Stimulated activated CD8-positive, alpha-beta memory T cell treated with anti-CD3 and anti-CD28 coated beads, Interleukin-15, amount 100 ng/mL, for 4 hours (primary cell): ENCODE results near the gene HIGD1A.
"Not testable (repeated sequence)": the region's sequence is repeated elsewhere in the genome, so short reads cannot be mapped to it uniquely, and the experiment has no call there.

Experiments
- DNase-seq, 2 donors: peaks; one replicate each; pipeline ENCODE4 v3.0.0-alpha.2; 2020; ENCODE audit warnings: low read depth in 2 of 2

The HIGD1A gene

DNA sequence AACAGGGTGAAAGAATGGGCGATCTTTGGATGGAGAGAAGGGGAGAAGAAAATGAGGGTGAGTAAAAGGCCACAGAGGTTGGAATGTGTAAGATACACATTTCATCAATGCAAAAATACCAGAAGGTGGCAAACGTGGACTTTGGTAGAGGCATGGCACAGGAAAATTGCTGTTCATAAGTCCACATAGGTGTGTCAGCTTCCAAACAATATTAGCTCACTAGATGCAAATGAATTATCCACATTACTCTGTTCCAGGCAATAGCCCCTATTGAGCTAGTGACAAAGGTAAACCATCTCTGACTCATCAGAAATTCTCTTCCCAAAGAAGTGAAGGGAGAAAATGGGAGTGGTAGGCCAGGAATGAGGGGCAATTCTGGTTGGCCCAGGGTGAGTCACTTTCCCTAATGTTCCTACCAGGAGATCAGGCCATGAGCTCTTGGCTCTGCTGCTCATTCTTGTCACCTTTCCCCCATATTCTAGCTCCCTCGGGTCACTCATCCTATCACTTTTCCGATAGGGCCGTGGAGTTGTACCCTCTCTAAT is 24.9 kb upstream of the HIGD1A start:
- DNase-seq, result no peak

- DNase-seq, result no peak
Observed at GRCh38 chr3:42827654-42828053, 23.4 kb upstream of the HIGD1A start.

GRCh38 chr3:42827023-42827422 is 22.7 kb upstream of the HIGD1A start:
- DNase-seq, result no peak

DNA sequence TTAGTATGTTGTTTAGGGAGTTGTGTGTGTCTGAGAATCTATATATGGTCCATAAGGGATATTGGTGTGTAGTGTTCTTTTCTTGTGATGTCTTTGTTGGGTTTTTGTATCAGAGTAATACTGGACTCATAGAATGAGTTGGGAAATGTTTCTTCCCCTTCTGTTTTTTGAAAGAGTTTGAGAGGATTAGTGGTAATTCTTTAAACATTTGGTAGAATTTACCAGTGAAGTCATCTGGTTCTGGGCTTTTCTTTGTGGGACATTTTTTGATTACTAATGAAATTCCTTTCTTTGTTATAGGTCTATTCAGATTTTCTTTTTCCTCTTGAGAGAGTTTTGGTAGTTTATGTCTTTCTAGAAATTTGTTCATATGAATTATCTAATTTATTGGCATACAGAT is 21.9 kb upstream of the HIGD1A start:
- DNase-seq, result no peak

DNA sequence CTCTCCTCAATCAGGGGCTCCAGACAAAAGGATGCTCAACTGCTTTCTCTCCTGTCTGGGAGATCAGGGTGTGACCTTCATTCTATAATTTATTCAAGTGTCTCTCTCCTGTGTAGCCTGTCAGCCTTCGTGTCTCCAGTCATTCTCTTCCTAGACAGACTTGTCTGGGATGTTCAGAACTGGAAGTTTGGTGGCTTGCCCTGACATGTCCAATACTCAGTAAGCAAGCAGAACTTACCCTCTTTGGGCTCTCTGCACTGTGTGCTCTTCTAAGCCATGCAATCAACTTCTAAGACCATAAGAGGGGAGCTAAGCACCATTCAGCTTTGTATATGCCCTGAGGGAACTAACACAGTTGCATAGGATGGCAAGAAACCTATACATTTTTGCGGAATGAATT is 19.1 kb upstream of the HIGD1A start:
- DNase-seq, result no peak

GRCh38 chr3:42822828-42823227 is 18.5 kb upstream of the HIGD1A start:
- DNase-seq, result no peak

DNA sequence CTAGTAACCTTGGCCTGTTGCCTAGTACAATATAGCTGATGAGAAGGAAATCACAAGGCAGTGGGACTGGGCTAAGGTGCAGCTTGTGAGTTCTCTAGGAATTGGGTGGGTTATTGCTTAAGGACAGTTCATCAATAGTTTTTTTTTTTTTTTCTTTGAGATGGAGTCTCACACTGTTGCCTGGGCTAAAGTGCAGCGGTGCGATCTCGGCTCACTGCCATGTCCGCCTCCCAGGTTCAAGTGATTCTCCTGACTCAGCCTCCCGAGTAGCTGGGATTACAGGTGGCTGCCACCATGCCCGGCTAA is 16.4 kb upstream of the HIGD1A start:
- no peak for DNase-seq

DNA sequence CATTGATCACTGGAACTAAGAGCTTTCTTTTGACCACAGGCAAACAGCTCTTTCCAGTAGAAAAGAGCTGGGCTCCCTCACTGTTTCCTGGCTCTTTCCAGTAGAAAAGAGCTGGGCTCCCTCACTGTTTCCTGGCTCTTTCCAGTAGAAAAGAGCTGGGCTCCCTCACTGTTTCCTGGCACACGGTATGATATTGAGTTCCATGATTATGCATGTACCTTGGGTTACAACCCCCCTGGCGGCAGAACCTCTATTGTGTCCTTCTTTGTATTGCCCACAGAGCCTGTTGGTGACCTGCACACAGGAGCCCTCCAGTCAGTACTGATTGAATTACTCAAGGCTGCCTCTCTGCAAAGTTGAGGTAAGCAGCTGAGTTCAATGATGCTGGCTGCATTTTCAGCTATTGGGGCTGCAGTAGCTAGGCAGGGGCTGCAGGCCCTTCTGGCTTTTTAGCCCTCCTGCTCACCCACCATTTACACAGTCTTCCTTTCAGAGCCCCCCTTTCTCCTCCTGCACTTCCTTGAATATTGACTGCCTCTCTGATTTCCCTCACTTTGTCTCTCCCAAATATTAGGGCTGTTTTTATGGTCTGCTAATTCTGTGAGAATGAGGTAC is 15.2 kb upstream of the HIGD1A start:
- no peak for DNase-seq

- DNase-seq, result no peak
Observed at GRCh38 chr3:42815826-42816225, 11.5 kb upstream of the HIGD1A start.

GRCh38 chr3:42814914-42815507 is 10.7 kb upstream of the HIGD1A start:
- DNase-seq, result no peak

DNA sequence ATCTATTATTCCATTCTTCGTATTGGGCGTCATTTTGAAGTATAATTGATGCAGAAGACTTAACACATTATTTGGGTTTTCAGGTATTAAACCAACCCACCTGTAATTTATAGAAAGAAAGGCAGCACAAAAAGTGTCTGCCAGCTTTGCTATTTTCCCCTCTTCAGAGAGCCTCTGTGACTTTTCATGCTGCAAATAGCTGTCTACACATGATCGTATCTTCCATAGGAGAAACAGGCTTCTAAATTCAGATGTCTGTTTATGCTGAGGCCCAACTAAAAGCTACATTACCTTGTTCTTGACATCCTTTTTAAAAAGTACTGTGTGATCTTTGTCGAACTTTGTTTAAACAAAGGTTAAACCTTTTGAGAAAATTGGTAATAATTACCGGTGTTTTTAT is 10.0 kb upstream of the HIGD1A start:
- DNase-seq, result no peak

DNA sequence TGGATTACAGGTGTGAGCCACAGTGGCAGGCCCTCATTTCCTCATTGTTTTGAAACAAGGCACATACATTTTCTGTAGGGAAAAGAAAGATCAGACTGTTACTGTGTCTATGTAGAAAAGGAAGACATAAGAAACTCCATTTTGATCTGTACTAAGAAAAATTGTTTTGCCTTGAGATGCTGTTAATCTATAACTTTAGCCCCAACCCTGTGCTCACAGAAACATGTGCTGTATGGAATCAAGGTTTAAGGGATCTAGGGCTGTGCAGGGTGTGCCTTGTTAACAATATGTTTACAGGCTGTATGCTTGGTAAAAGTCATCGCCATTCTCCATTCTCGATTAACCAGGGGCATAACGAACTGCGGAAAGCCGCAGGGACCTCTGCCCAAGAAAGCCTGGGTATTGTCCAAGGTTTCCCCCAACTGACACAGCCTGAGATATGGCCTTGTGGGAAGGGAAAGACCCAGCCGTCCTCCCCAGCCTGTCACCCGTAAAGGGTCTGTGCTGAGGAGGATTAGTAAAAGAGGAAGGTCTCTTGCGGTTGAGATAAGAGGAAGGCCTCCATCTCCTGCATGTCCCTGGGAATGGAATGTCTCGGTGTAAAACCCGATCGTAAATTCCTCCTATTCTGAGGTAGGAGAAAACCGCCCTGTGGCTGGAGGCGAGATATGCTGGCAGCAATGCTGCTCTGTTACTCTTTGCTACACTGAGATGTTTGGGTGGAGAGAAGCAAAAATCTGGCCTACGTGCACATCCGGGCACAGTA is 7.0 kb upstream of the HIGD1A start:
- not testable (repeated sequence) for DNase-seq

- DNase-seq, result not testable (repeated sequence)
Observed at GRCh38 chr3:42810706-42811105, 6.4 kb upstream of the HIGD1A start.

GRCh38 chr3:42809202-42809601 is 4.9 kb upstream of the HIGD1A start, which contains the start of gene ACKR2:
TSS of gene ACKR2 (plus strand) at chr3:42809445. CDS start at chr3:42864503, 55,058 bp downstream.
- no peak for DNase-seq

DNA sequence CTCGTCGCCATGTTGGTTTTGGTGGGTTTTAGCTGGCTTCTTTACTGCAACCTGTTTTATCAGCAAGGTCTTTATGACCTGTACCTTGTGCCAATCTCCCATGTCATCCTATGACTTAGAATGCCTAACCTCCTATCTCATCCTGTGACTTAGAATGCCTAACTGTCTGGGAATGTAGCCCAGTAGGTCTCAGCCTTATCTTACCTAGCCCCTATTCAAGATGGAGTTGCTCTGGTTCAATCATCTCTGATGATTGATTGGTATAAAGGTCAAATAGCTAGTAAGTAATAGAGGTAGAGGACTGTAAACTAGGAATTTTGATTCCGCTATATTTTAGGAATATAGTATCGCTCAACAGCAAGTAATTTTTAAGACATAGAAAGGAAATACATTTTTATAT is 3.6 kb upstream of the HIGD1A start:
- no peak for DNase-seq

GRCh38 chr3:42805141-42805821 is 991 bp upstream of the HIGD1A start:
- DNase-seq, result no peak

GRCh38 chr3:42804831-42805132 is 492 bp upstream of the HIGD1A start:
- DNase-seq, result no peak

DNA sequence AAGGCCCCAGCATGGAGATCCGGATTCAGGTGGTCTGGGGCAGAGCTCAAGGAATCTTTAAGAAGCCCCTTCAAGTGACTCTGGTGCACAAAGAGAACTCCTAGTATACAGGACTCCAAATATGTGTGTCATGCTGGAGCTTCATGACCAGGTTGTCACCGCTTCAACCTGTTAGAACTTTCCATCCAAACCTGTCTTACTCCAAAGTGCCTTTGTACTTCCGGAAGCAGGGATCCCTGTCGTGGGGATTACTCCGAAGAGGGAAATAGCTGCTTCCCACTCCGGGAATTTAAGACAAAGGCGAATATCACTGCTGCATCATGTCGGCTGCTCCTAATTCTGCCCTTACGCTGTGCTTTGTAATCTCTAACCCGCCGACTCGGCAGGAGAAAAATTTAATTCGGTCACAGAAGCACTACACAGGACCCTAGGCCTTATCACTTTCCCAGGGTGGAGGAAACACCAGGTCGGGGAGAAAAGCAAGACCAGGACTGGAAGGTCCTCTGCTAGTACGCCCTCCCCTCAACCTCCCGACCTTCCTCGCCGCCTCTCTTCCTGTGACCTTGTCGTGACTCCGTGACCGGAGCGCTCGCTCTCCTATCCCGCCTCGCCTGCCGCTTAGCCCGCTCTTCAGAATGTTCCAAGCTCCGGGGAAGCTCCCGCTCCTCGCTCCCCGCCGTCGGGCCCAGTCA is 730 bp downstream of the HIGD1A start:
- DNase-seq, result no peak

DNA sequence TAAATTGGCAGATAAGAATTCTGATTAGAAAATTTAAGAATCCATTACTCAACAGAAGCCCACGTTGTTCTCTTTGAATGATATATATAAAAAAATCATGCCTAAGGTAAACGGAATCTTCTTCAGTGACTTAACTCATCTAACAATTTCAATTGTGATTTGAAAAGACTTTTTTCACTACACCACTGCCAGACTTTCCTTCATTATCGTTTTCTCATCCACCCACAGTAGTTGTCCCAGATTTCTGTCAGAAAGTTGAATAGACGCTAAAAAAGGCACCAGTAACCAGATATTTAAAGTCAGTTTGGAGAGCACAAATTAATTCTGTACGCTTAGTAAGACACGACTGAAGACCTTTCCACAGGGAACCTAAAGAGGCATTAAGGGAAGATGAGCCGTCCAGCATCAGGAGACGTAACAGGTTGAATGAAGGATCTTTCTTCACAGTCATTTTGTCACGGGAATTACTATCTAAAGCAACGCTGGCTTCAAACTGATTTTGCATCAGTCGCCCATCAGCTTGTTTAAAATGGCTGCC is 1.3 kb downstream of the HIGD1A start:
- no peak for DNase-seq

- DNase-seq, result no peak
Observed at GRCh38 chr3:42801784-42802183, 2.5 kb downstream of the HIGD1A start.

GRCh38 chr3:42801048-42801620 is 3.2 kb downstream of the HIGD1A start:
- DNase-seq, result no peak
